HG03108 (cell line): Measurements from ENCODE around the gene P2RX6.
"Not testable (repeated sequence)": the region's sequence is repeated elsewhere in the genome, so short reads cannot be mapped to it uniquely, and the experiment has no call there.

Experiments
- ATAC-seq: cut with Tn5 transposase; IDR thresholded peaks from one replicate; pipeline ENCODE4 v1.9.1; 2021; ENCODE audit warnings: moderate library complexity; ENCODE audit not compliant: unreplicated experiment

The P2RX6 gene

DNA sequence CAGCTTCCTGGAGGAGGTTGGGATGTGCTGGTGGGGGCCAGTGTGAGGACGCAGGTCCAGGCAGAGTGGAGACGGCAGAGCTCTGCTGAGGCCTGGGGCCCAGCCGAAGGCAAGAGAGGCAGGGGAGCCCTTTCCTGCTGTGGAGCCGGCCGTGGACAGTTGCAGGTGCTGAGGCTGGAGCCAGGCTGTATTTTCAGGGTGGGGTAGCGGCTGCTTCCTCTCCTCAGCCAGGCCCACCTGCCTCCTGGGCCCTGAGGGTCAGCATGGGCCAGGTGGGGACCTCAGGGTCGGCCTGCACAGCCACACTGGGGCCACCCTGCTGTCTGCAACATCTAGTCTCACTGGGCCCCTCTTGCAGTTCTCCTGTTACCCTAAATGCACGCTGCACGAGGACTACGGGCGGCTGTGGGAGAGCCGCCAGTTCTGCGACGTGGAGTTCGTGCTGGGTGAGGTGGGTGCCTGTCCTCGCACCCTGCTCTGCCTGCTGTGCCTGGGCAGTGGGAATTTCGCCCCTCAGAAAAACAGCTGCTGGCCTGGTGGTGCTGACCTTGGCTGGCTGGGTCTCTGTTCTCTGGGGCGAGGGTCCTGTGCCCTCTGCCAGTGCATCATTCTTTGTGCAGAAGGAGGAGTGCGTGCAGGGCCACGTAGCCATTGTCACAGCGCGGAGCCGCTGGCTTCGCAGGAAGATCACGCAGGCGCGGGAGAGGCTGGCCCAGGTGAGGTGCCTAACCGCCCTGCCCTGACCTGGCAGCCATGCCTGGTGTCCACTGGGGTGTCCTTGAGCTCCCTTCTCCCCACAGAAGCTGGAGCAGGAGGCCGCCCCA lies 21.4 kb upstream of the P2RX6 start:
- no peak for ATAC-seq

DNA sequence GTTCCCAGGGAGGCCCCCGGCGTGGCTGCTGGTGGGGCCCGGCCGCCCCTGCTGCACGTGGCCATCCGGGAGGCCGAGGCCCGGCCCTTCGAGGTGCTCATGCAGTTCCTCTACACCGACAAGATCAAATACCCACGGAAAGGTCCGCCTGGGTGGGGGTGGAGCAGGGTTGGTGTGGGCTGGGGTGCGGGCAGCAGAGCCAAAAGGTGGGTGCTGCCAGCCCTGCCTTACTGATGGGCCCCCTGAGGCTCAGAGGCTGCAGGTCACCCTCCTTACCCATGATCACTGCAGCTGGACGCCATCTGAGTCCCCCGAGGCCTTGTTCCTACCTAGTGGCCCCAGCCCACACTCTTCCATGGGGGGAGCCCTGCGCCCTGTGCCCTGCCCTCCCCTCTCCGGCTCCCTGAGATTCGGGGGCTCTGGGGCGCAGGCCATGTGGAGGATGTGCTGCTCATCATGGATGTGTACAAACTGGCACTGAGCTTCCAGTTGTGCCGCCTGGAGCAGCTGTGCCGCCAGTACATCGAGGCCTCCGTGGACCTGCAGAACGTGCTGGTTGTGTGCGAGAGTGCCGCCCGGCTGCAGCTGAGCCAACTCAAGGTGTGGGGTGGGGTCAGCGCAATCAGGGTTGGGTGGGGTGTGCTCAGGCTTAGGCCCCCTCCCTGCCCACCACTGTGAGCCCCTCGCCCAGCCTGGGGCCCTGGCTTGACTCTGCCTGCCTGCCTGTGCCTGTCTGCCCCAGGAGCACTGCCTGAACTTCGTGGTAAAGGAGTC lies 20.6 kb upstream of the P2RX6 start:
- no peak for ATAC-seq

DNA sequence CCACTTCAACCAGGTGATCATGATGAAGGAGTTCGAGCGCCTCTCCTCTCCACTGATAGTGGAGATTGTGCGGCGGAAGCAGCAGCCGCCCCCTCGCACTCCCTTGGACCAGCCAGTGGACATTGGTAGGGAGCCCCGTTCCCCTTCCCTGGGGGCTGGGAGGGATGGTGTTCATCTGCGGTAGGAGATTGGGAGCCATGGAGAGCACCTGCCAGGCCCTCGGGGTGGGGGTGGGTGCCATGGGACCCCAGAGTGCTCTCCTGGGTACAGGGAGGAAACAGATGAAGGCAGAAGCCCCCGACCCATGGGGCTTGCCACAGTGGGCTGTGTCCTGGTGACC lies 20.1 kb upstream of the P2RX6 start:
- no peak for ATAC-seq

DNA sequence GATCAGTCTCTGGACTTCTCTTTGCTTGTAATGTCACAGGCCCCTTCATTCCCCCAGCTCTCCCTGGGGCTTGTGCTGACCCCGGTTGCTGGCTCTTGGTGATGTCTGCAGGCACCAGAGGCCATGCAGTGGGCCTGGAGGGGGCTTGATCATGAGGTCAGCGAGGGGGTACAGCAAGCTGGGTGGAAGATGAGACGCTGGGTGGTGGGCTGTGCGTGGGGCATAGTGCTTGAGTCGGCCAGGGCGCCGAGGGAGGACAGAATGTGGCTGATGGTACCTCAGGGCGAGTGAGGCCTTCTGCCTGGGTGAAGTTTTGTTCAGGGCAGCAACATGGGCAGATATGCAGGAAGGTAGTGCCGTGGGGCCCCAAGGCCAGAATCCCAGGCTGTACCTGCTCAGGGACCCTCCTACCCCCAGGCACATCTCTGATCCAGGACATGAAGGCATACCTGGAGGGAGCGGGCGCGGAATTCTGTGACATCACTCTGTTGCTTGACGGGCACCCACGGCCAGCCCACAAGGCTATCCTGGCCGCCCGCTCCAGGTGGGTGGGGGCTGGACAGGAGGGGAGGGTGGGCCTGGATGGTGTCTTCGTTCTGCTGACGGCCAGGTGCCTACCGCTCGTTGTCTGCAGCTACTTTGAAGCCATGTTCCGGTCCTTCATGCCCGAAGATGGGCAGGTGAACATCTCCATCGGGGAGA lies 19.5 kb upstream of the P2RX6 start:
- ATAC-seq, result no peak

DNA sequence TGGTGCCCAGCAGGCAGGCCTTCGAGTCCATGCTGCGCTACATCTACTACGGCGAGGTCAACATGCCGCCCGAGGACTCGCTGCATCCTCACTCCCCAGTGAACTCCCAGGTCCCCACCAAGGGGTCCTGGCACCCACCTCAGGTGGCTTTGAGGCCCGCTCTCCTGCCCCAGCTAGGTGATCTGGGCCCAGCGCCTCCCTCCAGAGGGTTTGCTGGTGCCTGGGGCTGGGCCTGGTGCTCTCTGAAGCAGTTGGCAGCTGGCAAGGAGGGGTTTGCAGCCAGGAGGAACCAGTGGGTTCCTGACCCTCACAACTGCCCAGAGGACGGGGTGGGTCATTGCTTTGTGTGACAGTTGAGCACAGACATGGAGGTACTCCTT lies 18.9 kb upstream of the P2RX6 start:
- ATAC-seq, result no peak

DNA sequence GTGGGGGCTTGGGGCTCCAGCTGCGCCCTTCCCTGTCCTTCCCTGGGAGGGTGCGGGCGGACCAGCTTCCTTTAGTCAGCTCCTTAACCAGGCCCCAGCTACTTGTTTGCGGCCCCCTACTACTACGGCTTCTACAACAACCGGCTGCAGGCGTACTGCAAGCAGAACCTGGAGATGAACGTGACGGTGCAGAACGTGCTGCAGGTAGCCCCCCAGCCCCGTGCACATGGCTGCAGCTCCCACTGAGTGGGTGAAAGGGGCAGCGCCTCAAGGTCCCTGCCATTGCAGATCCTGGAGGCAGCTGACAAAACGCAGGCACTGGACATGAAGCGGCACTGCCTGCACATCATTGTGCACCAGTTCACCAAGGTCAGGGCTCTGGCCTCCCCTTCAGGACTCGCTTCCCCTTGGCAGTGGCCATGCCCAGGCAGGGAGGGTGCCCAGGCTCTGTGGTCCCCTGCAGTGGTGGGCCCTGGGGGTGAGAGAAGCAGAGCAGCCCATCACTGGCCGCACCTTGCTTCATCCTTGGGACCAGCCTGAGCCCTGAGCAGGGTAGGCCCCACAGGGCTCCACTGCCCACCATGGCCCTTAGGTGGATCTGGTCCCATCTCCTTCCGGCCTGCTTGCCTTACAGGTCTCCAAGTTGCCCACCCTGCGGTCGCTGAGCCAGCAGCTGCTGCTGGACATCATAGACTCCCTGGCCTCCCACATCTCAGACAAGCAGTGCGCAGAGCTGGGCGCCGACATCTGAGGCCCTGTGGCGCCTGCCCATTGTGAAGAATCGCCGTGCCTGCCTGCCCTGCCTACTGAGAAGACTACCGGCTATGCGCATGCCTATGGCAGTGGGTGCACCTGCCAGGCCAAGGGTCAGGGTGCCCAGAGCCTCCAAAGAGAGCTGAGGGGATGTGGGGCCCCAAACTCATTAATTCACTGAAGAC lies 18.1 kb upstream of the P2RX6 start:
- no peak for ATAC-seq

DNA sequence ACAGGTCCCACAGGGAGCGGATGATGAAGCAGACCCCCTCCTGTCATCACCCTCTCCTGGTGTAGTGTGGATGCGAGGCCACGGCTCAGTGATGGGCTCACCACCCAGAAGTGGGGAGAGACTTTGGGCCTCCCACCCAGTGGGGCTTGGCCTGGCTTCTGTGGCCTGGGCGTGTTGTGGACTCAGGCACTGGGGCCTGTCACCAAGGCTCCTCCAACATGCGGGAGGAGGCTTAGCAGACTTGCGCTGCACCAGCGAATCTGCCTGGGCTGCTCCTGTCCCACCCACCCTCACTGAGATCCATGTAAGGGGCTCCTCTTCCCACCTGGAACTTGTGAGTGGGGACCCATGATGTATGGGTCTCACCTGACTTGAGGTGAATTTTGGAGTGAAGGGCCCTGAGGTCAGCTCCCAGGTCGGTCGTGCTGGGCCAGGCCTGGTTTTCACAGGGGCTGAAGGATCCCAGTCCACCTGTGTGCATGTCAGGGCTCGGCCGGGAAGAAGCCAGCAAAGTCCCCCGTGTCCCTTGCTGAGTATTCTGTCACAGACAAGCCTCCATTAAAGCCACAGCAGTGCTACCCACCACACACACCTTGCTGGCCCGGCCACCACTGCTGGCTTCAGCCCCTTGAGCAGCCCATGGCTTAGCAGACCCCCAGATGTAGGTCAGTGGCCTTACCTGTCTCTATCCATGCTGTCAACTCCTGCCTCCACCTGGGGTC lies 17.3 kb upstream of the P2RX6 start:
- ATAC-seq, result no peak

DNA sequence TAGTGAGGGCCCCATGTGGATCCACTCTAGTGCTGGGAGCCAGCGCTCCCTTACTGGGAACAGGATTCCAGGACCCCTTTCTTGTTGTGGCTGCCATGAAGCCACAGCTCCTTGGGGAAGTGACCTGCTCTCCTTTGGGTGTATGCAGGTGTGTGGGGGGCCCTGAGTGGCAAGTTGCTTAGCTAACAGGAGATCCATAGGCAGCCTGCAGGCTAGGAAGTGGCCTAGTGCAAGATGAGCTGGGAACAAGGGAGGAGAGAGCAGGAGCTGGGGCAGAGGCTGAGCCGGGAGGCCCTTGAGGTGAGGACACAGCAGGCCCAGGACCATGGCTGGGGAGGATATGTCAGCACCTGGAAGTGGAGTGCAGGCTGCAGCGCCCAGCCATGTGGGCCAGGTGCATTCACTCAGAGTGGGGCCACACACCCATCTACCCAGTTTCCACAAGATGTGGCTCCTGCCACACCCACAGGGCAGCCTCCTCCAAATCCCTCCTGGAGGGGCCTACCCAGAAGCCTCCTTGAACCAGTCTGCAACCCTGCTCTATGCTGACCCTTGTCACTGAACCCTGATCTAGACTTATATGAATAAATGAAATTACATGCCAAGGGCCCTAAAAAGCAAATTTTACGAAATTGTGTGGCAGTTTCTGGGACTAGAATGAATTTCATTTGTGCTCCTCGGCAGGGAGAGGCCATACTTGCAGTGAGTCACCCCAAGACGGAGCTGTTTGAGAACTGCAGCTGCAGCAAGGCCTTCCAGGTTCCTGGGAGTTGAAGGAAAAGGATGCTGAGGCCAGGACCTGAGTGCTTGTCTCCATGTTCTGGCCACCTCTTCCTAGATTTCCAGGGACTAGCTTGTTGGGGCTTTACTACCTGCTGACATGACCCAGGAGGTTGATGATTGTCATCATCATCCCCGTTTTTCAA lies 16.3 kb upstream of the P2RX6 start:
- ATAC-seq, result no peak

DNA sequence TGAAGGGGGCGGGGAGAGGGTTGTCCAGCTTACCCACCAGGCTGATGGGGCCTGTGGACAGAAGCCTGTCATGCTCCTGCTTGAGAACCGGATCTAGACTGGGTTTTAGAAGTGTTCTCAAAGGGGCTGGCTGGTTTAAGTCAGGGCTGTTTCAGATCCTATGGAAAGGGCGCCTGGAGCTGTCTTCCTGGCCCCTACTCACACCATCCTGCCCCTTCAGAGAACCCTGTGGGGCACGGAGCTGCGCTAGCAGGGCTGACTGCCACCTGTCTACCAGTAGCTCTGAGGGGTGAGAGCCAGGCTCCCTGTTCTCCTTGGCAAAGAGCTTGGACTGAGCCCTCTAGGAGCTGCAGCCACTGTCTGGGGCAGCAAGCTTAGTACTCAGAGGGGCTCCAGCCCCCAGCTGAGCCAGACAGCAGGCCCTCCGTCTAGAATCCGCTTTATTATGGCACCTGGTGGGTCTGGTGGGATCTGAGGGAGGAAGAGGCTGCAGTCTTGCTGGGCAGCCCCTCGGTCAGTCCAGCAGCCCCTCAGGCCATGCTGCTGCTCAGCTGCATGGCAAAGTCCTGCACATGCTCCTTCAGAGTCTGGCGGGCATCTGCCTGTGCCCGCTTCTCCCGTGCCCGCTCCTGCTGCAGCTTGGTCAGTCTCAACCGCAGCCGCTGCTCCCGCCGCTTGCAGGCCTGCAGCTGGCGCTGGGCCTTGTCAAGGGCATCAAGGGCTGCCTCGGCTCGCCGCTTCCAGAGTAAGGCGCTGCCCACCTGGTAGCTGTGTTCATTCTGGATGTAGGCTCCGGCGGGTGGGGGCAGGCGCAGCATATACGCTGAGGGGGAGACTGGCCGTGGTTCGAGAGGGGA lies 15.4 kb upstream of the P2RX6 start:
- no peak for ATAC-seq

DNA sequence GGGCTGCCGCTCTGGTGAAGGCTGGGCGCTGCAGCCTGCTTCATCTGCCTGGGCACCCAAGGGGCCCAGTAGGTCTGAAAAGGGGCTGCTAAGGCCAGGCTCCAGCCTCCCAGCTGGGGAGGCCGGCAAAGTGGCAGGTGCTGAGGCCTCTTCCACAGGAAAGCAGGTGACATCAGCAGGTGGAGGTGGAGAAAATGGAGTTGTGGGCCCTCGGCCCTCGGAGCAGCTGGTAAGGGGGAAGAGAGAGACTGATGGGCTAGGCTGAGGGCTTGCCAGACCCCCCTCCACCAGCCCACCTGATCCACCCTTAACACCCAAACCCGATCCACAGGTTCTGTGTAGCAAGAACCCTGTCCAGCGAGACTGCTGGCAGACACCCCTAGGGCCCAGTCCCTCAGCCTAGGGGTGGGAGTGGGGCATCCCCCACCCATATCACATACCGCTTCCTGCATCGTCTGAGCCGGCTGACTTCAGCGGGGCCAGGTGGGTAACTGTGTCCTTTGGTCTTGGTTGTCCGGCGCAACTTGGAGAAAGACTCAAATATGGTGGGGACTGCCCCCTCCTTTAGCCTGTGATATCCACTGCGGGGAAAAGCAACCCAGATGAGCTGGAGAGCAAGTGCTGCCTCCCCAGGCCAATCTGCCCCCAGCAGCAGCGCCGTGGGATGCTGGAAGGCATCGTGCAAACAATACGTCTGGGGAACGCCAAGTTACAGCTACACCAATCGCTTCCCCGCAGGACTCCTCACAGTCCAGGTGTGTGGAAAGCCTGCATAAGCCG lies 14.6 kb upstream of the P2RX6 start:
- no peak for ATAC-seq

DNA sequence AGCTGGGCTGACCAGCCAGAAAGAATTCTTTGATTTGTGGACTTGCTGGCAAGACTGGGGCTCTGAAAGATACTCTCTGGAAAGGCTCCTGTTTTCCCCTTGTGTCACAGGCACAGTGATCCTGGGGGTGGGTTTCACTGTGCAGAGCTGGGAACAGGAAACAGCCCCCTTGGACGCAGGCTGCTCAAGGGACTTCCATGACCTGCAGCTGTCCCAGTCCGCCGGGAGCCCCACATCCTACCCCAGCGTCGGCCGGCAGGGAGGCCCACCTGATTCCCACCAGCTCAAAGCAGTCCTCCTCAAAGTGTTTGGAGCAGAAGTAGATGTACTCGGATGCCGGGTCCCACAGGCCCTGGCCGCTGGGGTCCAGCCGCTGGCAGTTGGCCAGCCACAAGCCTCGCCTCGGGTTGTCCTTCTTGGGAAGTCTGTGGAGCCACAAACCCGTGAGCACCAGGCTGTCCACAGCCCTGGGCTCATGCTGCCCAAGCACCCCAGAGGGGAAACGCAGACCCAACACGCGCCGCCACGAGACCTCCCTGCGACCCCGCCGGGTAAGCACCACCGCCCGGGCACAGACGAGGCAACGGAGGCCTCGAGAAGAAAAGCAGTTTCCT lies 13.9 kb upstream of the P2RX6 start:
- ATAC-seq, result no peak

DNA sequence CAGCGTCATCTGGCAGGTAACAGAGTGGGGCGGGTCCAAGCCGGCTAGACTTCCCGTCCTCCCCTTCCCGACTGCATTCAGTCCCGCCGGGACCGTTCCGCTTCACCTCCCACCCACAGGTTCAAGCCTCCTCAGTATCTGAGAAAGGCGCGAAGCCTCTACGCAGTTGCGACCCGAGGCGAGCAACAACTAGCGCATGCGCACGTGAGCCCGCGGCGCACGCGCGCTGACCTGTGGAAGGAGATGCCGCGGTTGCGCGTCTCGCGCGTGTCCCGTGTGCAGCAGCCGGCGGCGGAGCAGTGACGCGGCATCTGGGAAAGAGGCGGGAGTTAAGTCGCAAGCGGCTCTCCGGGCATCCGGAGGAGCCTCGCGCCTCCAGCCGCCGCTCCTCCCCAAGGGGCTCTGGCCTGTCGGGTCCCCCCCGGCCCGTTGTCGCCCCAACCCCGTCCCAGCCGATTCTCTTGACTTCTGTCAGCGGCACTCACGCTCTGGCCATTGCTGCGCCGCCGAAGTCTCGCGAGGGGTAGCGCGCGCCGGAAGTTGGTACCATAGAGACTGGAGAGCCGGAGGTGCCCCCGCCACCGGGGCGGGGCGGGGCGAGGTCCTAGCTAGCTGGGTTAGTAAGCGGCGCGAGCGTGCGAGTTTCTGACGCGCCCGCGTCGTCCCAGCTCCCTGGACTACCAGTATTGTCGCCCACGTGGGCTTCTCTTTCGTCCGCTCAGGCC lies 13.2 kb upstream of the P2RX6 start, which contains the start of gene THAP7:
THAP7 (minus strand) TSS at position 518 of the 725 bp plus-strand sequence; CDS start at position 311, 207 bp downstream.
- peak; percentile 82 for ATAC-seq

DNA sequence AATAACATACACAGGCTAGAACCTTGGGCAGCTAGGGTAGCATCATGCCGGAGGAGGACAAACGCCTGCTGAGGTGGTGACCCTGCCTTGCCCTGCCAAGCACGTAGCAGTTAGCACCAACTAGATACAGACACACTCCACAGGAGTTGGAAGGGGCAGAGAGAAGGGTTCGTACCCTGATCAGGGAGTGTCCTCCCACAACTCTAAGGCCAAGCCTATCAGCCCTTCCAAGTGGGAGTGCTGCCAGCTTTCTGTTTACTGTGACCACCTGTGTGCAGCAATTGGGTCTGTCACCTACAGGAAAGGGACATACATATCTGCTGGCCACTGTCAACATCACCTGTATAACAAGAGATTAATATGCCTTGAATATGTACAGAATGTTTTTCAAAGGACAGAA lies 11.2 kb upstream of the P2RX6 start:
- no peak for ATAC-seq

DNA sequence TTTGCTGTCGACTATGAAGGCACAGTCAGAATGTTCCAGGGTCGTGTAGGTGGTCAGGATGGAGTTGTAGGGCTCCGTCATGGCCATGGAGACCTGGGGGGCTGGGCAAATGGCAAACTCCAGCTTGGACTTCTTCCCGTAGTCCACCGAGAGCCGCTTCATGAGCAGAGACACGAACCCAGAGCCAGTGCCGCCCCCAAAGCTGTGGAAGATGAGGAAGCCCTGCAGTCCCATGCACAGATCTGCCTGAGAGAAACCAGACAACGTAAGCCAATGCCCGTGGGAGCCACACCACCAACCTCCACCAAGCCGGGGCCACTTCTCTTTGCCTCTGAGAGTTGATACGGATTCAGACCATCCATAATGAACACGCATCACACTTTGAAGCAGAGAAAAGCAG lies 5.8 kb upstream of the P2RX6 start:
- not testable (repeated sequence) for ATAC-seq

DNA sequence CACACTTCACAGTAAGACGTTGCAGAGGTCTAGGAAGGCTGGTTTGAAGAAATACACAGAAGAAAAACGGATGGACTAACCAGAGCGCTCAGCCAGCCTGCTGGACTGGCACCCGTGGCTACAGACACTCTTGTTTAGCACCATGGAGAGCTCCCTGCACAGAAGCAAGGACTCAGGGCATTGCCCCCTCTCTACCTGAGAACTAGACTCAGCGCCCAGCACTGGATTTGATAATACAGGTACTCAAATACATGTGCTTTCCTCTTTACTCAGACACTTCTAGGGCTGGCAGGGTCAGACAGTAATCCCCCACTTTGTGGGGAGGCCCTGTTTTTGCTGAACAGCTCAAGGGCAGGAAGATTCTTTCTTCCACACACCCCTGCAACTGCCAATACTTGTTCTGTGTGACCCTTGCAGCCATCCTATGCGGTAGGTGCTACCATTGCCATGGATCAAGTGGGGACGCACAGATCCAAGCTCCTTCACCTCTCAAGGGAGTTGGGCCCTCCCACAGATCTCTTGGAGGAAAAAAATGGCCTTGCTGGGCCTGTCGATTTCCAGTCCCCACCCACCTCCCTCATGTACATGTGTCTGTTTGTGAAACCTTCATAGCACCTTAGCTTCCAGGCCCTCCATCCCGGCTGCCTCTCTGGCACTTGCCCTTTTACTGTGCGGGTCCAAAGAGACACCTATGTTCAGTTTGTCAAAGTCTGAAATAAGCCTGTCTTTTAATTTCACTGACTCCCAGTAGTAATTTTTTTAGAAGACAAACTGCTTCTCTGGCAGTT lies 5.1 kb upstream of the P2RX6 start:
- no peak for ATAC-seq
